ENCODE measurements around the gene REPIN1. TPM values are rescaled to one million over a fixed set of nuclear protein-coding genes. Genes with fewer than 3 reads are reported as not detected.
A peak's percentile ranks its signal among the peaks of the same experiment; 100 is the strongest.

The REPIN1 gene
- total and polyA plus RNA-seq, 2 experiments from 2014 or later, result 79.1 to 107 TPM

DNA sequence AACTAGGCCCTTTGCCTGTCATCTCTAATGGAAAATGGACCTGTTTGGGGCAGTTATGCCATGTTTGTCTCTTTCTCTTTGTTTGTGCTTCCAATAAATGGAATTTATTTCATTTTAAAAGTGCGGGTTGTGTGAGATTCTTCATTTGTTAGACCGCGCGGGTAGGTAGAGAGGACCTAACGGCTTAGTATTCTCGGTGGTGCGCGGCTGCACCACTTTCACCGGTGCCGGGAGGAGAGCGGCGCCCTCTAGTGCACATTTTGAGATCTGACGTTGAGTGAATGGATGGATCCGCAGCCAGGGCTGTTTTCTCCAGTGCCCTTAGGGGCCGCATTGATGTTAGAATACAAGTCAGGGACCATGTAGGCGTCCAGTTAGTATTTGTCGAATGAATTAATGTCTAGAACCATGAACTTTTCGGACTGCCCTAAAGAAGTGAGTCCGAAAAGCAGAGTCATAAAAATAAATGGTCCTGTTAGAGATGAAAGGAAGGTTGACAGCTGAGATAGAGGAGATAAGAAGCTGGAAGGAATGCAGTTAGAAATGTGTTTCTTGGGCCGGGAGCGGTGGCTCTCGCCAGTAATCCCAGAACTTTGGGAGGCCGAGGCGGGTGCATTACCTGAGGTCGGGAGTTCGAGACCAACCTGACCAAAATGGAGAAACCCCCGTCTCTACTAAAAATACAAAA is 52.5 kb downstream of the REPIN1 start:
- Histone ChIP-seq H3K79me2 (no peaks in the 10 kb centered on the region), H2AFZ (no peak overlapping the region), H3K9me2 (replicated peaks; ENCODE audit: insufficient read depth) (no peaks in the 10 kb centered on the region), H3K36me3 (replicated peaks; ENCODE audit: insufficient read depth, low read depth) (no peaks in the 10 kb centered on the region), H3K27me3 (no peaks in the 10 kb centered on the region), H3K4me3 (no peak overlapping the region), H3K4me2 (no peak overlapping the region), H4K20me1 (ENCODE audit: insufficient read depth, poor library complexity, severe bottlenecking) (no peaks in the 10 kb centered on the region), H3K27ac (no peak overlapping the region), H3K9me3 (ENCODE audit: low read depth) (no peaks in the 10 kb centered on the region), H3K4me1 (ENCODE audit: insufficient read depth) (no peaks in the 10 kb centered on the region)
- WGBS (ENCODE audit: low lambda C conversion rate, missing lambda C conversion rate), result 19% methylated on average over 27 of the region's 27 CpGs
- TF ChIP-seq, protein P1, sequence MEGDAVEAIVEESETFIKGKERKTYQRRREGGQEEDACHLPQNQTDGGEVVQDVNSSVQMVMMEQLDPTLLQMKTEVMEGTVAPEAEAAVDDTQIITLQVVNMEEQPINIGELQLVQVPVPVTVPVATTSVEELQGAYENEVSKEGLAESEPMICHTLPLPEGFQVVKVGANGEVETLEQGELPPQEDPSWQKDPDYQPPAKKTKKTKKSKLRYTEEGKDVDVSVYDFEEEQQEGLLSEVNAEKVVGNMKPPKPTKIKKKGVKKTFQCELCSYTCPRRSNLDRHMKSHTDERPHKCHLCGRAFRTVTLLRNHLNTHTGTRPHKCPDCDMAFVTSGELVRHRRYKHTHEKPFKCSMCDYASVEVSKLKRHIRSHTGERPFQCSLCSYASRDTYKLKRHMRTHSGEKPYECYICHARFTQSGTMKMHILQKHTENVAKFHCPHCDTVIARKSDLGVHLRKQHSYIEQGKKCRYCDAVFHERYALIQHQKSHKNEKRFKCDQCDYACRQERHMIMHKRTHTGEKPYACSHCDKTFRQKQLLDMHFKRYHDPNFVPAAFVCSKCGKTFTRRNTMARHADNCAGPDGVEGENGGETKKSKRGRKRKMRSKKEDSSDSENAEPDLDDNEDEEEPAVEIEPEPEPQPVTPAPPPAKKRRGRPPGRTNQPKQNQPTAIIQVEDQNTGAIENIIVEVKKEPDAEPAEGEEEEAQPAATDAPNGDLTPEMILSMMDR (IDR thresholded peaks at IDR 0.05; ENCODE audit: poor library complexity), result peak; percentile 87
- TF ChIP-seq EZH2 (IDR thresholded peaks at IDR 0.05; ENCODE audit: borderline replicate concordance), result no peak
- DNase-seq (ENCODE audit: low spot score), result peak; percentile 88

GRCh38 chr7:150421831-150422230 is 53.2 kb downstream of the REPIN1 start:
- H3K79me2 ChIP-seq, result no peaks in the 10 kb centered on the region
- no peak overlapping the region for H3K27ac ChIP-seq
- H3K9me2 ChIP-seq (replicated peaks; ENCODE audit: insufficient read depth), result no peaks in the 10 kb centered on the region
- 83% methylated on average over 17 of the region's 17 CpGs for WGBS (ENCODE audit: low lambda C conversion rate, missing lambda C conversion rate)
- no peak overlapping the region for H3K4me3 ChIP-seq
- H4K20me1 ChIP-seq (ENCODE audit: insufficient read depth, poor library complexity, severe bottlenecking), result no peaks in the 10 kb centered on the region
- no peaks in the 10 kb centered on the region for H3K9me3 ChIP-seq (ENCODE audit: low read depth)
- no peak overlapping the region for H2AFZ ChIP-seq
- H3K27me3 ChIP-seq, result no peaks in the 10 kb centered on the region
- H3K4me2 ChIP-seq, result no peak overlapping the region
- H3K36me3 ChIP-seq (replicated peaks; ENCODE audit: insufficient read depth, low read depth), result no peaks in the 10 kb centered on the region
- TF ChIP-seq EZH2 (IDR thresholded peaks at IDR 0.05; ENCODE audit: borderline replicate concordance), result no peak
- no peak for TF ChIP-seq EZH2phosphoT487 (IDR thresholded peaks at IDR 0.05; ENCODE audit: low read depth, severe bottlenecking, unreplicated experiment)
- TF ChIP-seq, protein P1 (IDR thresholded peaks at IDR 0.05; ENCODE audit: poor library complexity), result no peak
- no peak for DNase-seq (ENCODE audit: low spot score)
- no peaks in the 10 kb centered on the region for H3K4me1 ChIP-seq (ENCODE audit: insufficient read depth)

Other genes starting within 250 kb of the REPIN1 start
- 23.4 and 24.0 TPM in 2 replicates for gene LRRC61, start 45.5 kb upstream of the REPIN1 start, total RNA-seq
- gene LRRC61, start 45.5 kb upstream of the REPIN1 start, polyA plus RNA-seq, result 35.4 and 38.7 TPM in 2 replicates
- gene ACTR3C, start 45.3 kb upstream of the REPIN1 start, total RNA-seq, result 17.7 and 18.6 TPM in 2 replicates
- gene ACTR3C, start 45.3 kb upstream of the REPIN1 start, polyA plus RNA-seq, result 7.8 and 11.9 TPM in 2 replicates
- 104 and 122 TPM in 2 replicates for gene RARRES2, start 27.2 kb upstream of the REPIN1 start, total RNA-seq
- gene RARRES2, start 27.2 kb upstream of the REPIN1 start, polyA plus RNA-seq, result 164 and 187 TPM in 2 replicates
- 5.2 and 8.3 TPM in 2 replicates for gene ZNF775, start 10.5 kb downstream of the REPIN1 start, total RNA-seq
- gene ZNF775, start 10.5 kb downstream of the REPIN1 start, polyA plus RNA-seq, result 6.2 and 10.6 TPM in 2 replicates
- 0.10 and 0.12 TPM in 2 replicates for gene GIMAP8, start 81.8 kb downstream of the REPIN1 start, total RNA-seq
- gene GIMAP8, start 81.8 kb downstream of the REPIN1 start, polyA plus RNA-seq, result not detected in 2 replicates
- 0.12 and 0.33 TPM in 2 replicates for gene GIMAP7, start 146.1 kb downstream of the REPIN1 start, total RNA-seq
- gene GIMAP7, start 146.1 kb downstream of the REPIN1 start, polyA plus RNA-seq, result 0.19 and 0.28 TPM in 2 replicates
- gene GIMAP4, start 198.6 kb downstream of the REPIN1 start, total RNA-seq, result 0.63 and 1.8 TPM in 2 replicates
- not detected in 2 replicates for gene GIMAP4, start 198.6 kb downstream of the REPIN1 start, polyA plus RNA-seq